Measurements from ENCODE around the gene OSTF1.

The OSTF1 gene

DNA sequence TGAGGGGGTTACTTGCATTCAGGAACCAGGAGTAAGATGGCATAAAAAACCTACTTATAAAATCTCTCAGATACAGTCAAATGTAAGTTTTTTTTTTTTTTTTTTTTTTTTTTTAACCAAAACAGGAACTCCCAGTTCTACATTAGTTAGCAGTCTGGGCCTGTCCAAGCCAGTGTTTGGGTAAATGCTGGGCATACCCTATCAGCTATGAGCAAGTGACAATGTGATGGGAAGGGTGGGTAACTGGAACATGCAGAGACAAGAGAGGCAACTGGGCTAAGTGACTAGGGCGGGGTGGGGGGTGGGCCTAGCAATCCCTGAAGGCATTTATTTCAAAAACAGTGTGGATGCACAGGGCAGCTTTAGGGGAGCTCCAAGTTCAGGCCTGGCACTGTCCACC lies 2.7 kb upstream of the OSTF1 start:
- no peak for DNase-seq (ENCODE audit: low read depth)

DNA sequence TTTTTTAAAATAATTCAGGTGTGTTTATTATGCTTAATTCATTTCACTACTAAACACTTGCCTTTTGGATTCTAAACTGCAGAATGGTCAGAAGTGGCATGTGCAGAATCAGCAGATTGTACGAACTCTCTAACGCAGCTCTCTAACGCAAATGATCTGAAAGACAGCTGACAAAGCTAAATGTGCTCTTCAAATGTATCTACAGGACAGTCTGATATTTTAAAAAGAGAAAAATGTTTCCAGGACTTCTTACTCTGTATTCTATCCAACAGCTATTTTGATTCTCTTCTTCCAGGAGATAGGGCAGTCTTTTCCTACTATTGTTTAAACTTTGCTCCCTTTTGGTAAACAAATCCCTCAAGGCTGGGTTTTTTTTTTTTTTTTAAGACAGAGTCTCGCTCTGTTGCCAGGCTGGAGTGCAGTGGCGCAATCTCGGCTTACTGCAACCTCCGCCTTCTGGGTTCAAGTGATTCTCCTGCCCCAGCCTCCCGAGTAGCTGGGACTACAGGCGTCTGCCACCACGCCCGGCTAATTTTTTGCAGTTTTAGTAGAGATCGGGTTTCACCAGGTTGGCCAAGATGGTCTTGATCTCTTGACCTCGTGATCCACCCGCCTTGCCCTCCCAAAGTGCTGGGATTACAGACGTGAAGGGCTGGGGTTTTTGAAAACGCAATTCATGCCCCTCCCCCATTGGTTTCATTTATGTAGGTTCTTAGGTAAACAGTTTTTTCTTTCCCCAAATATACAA lies 1.6 kb upstream of the OSTF1 start:
- no peak for DNase-seq (ENCODE audit: low read depth)

GRCh38 chr9:75087289-75087823 lies 958 bp upstream of the OSTF1 start:
- DNase-seq (ENCODE audit: low read depth), result no peak

GRCh38 chr9:75088646-75089372 lies 495 bp downstream of the OSTF1 start:
- no peak for DNase-seq (ENCODE audit: low read depth)

- DNase-seq (ENCODE audit: low read depth), result no peak
Observed at GRCh38 chr9:75089373-75089766, 1.1 kb downstream of the OSTF1 start.

- DNase-seq (ENCODE audit: low read depth), result no peak
Observed at GRCh38 chr9:75090579-75090978, 2.3 kb downstream of the OSTF1 start.

GRCh38 chr9:75092766-75093165 lies 4.5 kb downstream of the OSTF1 start:
- no peak for DNase-seq (ENCODE audit: low read depth)

DNA sequence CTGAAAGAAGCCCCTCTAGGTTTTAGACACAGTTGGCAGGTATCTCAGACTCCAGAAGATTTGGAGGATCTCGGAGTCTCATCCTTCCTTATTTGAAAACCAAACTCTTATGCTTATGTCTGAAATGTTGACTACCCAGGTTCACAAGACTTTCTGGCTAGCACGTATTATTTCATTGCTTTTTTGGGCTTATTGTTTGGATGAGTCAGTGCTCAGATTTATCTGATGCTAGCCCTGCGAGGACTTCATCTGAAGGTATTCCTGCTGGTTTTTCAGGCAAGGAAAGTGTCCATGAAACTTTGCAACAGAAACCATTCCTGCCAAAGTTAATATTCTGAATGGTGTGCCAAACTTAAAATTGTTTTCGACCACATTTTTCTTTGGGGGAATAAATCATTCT lies 8.5 kb downstream of the OSTF1 start:
- no peak for DNase-seq (ENCODE audit: low read depth)

GRCh38 chr9:75101004-75101588 lies 12.8 kb downstream of the OSTF1 start:
- no peak for DNase-seq (ENCODE audit: low read depth)

- no peak for DNase-seq (ENCODE audit: low read depth)
Observed at GRCh38 chr9:75102177-75102790, 14.0 kb downstream of the OSTF1 start.

- no peak for DNase-seq (ENCODE audit: low read depth)
Observed at GRCh38 chr9:75104607-75105006, 16.3 kb downstream of the OSTF1 start.

GRCh38 chr9:75105019-75105540 lies 16.8 kb downstream of the OSTF1 start:
- DNase-seq (ENCODE audit: low read depth), result no peak

GRCh38 chr9:75105841-75106240 lies 17.5 kb downstream of the OSTF1 start:
- DNase-seq (ENCODE audit: low read depth), result no peak

DNA sequence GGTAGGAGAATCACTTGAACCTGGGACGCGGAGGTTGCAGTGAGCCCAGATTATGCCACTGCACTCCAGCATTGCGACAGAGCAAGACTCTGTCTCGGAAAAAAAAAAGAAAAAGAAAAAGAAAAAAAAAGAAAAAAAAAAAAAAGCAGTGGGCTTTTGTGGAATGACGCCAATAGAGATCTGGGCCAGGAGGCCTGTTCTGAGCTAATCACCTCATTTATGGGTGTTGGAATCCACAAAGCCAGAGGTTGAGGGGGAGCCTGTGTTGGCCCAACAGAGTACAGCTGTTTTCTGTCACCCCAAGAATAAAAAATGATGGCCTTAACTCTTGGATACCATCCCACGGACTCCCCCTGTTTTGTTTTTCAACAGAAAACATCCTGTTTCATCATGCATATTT lies 18.5 kb downstream of the OSTF1 start:
- no peak for DNase-seq (ENCODE audit: low read depth)

GRCh38 chr9:75108571-75108970 lies 20.3 kb downstream of the OSTF1 start:
- DNase-seq (ENCODE audit: low read depth), result peak; percentile 63

GRCh38 chr9:75109210-75109839 lies 21.0 kb downstream of the OSTF1 start:
- DNase-seq (ENCODE audit: low read depth), result no peak

- no peak for DNase-seq (ENCODE audit: low read depth)
Observed at GRCh38 chr9:75111019-75111622, 22.8 kb downstream of the OSTF1 start.

GRCh38 chr9:75112789-75113188 lies 24.5 kb downstream of the OSTF1 start:
- DNase-seq (ENCODE audit: low read depth), result no peak

DNA sequence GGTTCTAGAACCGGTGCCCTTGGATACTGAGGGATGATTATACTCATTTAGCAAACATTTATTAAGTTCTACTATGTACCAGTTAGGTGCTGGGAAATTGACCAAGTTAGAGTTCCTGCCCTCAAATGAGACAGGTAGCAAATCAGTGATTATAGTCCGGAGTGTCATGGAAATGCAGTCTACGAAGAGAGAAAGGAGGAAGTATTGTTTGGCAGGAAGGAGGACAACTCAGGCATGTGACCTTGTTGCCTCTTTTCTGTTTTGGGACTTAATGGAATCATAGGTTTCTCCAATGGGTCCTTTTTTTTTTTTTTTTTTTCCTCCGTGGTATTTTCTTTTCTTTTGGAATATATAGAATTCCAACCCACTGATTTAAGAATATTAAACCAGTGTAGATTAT lies 28.0 kb downstream of the OSTF1 start:
- no peak for DNase-seq (ENCODE audit: low read depth)

DNA sequence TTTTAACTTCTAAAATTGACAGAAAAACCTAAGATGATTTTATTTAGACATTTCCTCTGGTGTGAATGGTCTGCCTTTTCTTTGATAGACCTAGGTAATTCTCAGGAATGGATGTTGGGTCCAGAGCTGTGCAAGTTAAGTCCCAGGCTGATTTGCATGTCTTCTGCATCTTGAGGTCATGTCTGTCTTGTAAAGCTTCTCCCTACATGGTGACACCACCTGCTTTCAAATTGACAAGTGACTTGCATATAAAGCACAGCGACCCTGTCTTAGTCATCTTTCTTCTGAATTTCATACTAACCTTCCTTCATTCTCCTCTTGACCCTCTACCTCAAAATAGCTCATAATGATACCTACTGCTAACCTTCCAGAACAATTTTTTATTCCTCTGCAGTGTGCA lies 29.2 kb downstream of the OSTF1 start:
- no peak for DNase-seq (ENCODE audit: low read depth)

GRCh38 chr9:75120686-75121085 lies 32.4 kb downstream of the OSTF1 start:
- no peak for DNase-seq (ENCODE audit: low read depth)
